Activated T-helper 1 cell treated with anti-CD3 and anti-CD28 coated beads, Interleukin-2, amount 50 U/mL, for 16 hours (primary cell): ENCODE results near the gene MGAT4C.
"Not testable (repeated sequence)": the region's sequence is repeated elsewhere in the genome, so short reads cannot be mapped to it uniquely, and the experiment has no call there.

Experiments used
- DNase-seq, 2 donors: peaks; one replicate each; pipeline ENCODE4 v3.0.0-alpha.2; 2020; ENCODE audit warnings: low read depth in 1 of 2, low spot score in 1 of 2

Gene MGAT4C

GRCh38 chr12:86256163-86256562, at the start of gene MGAT4C:
MGAT4C (minus strand) TSS chr12:86256391.
- DNase-seq: no peak

GRCh38 chr12:86296396-86296795, 40.2 kb upstream of the MGAT4C start:
- not testable (repeated sequence) for DNase-seq

- no peak for DNase-seq
Measured at GRCh38 chr12:86293682-86294240, 37.6 kb upstream of the MGAT4C start.

GRCh38 chr12:86292480-86292879, 36.3 kb upstream of the MGAT4C start:
- DNase-seq: no peak

- no peak for DNase-seq
Measured at GRCh38 chr12:86290615-86291014, 34.4 kb upstream of the MGAT4C start.

- DNase-seq: no peak
Measured at GRCh38 chr12:86286119-86286518, 29.9 kb upstream of the MGAT4C start.

GRCh38 chr12:86283620-86284019, 27.4 kb upstream of the MGAT4C start:
- DNase-seq: no peak

GRCh38 chr12:86275356-86275755, 19.2 kb upstream of the MGAT4C start:
- DNase-seq: no peak

- DNase-seq: no peak
Measured at GRCh38 chr12:86265329-86265695, 9.1 kb upstream of the MGAT4C start.

GRCh38 chr12:86264451-86265328, 8.5 kb upstream of the MGAT4C start:
- no peak for DNase-seq

GRCh38 chr12:86261578-86261977, 5.4 kb upstream of the MGAT4C start:
- DNase-seq: no peak

- DNase-seq: no peak
Measured at GRCh38 chr12:86261142-86261541, 5.0 kb upstream of the MGAT4C start.

GRCh38 chr12:86260183-86260582, 4.0 kb upstream of the MGAT4C start:
- no peak for DNase-seq

- DNase-seq: no peak
Measured at GRCh38 chr12:86257134-86257533, 943 bp upstream of the MGAT4C start.

- DNase-seq: no peak
Measured at GRCh38 chr12:86254399-86255107, 1.6 kb downstream of the MGAT4C start.

- DNase-seq: no peak
Measured at GRCh38 chr12:86249851-86250250, 6.3 kb downstream of the MGAT4C start.

GRCh38 chr12:86249276-86249675, 6.9 kb downstream of the MGAT4C start:
- DNase-seq: no peak

- DNase-seq: no peak
Measured at GRCh38 chr12:86247871-86248270, 8.3 kb downstream of the MGAT4C start.

GRCh38 chr12:86241600-86241999, 14.6 kb downstream of the MGAT4C start:
- DNase-seq: no peak

GRCh38 chr12:86234316-86234855, 21.8 kb downstream of the MGAT4C start:
- DNase-seq: no peak

GRCh38 chr12:86233126-86233525, 23.1 kb downstream of the MGAT4C start:
- DNase-seq: no peak
